ENCODE results near the gene HOXB1.
"Not testable (repeated sequence)": the region's sequence is repeated elsewhere in the genome, so short reads cannot be mapped to it uniquely, and the experiment has no call there.

The HOXB1 gene

DNA sequence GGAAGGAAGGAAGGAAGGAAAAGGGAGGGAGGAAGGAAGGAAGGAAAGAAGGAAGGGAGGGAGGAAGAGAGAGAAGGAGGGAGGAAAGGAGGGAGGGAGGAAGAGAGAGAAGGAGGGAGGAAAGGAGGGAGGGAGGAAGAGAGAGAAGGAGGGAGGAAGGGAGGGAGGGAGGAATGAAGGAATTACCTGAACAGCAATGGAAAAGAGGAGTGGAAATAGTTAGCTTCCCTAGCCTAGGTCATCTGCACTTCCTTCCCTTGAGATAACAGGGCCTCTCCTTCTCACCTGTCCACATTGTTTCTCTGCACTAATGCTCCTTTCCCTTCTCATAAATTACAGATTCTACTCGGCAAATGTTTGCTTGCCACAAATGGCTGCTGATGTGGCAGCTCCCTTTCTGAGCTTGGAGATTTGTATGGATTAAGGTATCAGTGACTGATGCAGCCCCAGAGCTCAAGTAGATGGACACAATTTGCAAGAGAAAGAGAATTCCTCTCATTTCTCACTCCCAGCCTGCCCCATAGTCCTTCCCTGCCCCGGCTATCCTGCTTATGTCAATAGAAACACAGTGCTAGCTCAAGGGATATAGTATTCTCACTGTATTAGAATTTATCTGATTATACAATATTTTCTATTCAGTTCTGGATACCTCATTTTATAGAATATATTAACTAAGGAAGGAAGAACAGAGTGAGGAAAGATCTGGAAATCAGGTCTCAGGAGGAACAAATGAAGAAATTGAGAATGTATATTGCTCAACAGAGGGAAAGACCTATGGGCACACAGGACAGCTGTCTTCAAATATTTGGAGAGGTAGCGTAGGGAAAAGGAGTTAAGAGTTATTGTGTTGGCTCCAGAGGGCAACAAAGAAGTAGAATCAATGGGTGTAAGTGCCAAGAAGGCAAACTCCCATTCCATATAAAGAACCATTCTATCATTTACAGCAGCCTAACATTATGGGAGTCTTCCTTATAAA lies 14.6 kb downstream of the HOXB1 start:
- DNase-seq: no peak

DNA sequence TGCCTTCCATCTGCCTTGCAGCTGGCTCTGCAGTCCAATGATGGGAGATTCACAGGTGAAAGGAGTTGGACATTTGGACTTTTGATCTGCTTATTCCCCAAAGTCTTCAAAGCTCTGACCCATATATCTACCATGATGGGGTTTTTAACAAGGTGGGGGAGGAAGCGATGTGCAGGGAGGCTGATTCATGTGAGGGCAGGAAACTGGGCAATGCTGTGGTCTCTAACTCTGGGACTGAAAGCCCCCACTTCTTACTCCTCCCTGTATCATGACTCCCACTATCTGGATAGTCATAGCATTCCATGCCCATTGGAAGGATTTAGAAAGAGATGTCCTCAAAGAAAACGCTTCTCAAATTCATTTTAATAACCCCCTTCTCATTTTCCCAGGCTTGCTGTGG lies 16.3 kb downstream of the HOXB1 start:
- DNase-seq: no peak

DNA sequence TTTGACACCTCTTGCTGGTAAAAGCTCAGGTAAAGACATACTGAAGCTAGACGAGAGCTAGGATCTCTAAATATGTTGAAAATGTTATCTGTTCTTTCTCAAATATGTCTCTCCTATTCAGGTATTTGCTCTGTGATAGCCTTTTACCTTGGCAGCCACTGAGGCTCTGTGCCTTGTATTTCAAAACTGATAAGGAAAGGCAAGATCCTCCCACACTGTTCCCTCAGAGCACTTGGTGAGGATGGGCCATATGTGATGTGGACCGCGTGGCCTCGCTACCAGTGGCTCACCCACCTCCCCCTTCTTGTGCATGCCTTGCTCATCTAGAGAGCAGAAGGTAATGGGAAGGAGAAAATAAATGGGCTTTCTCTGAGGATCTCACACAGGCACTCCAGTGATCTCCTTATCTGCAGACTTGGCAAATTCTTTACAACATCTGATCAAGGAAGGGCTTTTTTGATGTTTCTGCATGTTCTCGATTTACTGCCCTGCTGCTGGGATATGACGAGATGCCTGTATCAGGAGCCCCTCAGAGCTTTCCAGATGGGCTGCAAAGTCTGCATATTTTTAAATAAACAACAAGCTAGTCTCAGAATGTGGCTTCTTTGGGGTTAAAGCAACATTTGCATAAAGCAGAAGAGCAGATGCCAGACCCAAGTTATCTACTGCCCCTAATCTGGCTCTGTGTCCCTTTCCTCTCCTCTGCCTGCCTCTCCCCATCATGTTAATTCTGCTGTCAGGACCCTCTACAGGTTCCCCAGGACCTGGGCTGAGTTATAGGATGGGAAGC lies 16.9 kb downstream of the HOXB1 start:
- no peak for DNase-seq

DNA sequence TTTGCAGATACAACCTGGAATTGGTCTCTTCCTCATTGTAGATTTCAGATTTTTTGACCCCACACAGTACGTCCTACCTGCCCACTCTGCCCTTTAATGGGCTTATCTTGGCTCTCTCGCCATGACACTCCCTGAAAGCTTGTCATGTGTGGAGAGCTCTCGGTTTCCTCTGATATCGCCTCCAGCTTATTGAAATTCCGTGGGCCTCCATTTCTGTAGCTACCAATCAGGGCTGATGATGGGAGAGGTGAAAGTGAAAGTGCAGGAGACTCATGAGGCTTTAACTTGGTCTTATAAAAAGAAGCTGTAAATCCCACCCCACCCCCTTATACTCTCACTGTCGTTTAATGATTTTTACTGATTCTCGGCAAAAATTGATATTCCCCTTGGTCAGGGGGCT lies 17.7 kb downstream of the HOXB1 start:
- no peak for DNase-seq

DNA sequence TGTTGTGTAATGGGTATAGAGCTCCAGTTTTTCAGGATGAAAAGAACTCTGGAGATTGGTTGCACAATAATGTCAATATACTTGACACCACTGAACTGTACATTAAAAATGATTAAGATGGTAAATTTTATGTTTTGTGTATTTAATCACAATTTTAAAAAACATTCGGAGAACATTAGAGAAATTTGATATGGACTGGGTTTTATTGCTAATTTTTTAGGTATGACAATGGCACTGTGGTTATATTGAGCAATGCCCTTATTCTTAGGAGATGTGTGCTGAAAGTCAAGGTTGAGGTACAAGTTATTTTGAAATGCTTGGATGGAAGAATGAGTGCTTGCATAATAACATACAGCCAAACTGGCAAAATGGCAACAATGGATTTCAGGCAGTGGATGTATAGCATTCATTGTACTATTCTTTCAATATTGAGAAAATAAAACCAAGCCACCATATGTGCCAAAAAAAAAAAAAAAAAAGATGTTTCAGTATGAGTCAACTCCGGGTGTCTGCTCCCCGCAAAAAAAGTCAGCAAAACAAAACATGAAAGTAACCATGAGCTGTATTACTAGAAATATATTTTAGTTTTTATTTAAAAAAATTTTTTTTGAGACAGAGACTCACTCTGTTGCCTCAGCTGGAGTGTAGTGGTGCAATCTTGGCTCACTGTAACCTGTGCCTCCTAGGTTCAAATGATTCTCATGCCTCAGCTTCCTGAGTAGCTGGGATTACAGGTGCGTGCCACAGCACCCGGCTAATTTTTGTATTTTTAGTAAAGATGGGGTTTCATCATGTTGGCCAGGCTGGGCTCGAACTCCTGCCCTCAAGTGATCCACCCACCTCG lies 19.8 kb downstream of the HOXB1 start:
- peak; percentile 72 for DNase-seq

GRCh38 chr17:48510381-48510760 lies 20.4 kb downstream of the HOXB1 start:
- DNase-seq: no peak

DNA sequence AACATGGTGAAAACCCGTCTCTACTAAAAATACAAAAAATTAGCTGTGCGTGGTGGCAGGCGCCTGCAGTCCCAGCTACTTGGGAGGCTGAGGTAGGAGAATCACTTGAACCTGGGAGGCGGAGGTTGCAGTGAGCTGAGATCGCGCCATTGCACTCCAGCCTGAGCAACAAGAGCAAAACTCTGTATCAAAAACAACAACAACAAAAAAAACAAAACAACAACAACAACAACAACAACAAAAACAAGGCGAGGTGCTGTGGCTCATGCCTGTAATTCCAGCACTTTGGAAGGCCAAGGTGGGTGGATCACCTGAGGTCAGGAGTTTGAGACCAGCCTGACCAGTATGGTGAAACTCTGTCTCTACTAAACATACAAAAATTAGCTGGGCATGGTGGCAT lies 21.1 kb downstream of the HOXB1 start:
- not testable (repeated sequence) for DNase-seq

- DNase-seq: no peak
Observed at GRCh38 chr17:48506246-48506645, 24.6 kb downstream of the HOXB1 start.

DNA sequence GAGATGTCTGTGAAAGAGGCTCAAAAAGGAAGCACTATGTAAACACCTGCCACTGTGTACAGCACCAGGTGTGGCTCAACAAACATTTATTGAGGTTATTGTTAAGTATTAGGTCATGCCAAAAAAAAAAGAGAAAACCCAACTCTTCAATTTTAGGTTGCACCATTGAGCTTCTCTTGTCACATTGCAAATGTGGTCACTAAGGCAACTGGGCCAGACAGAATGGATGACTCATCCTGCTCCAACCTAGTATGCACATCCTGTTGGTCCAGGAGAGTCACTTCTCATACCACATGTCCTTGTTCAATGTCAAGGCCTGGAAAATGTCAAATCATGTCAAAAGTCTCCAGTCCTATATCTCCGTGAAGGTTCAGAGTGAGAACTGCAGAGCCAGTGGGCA lies 25.0 kb downstream of the HOXB1 start:
- DNase-seq: peak; percentile 83

DNA sequence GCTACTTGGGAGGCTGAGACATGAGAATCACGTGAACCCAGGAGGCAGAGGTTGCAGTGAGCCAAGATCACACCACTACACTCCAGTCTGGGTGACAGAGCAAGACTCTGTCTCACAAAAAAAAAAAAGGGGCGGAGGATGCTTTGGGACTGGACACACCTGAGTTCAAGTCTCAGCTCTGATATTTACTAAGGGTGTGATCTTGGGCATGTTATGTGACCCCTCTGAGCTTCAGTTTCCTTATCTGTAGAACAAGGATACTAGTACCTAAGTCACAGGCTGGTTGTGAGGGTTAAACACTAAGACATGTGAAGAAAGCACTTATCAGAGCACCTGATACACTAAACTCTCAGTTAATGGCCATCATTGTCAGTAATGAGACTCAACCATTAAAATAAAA lies 25.9 kb downstream of the HOXB1 start:
- no peak for DNase-seq

DNA sequence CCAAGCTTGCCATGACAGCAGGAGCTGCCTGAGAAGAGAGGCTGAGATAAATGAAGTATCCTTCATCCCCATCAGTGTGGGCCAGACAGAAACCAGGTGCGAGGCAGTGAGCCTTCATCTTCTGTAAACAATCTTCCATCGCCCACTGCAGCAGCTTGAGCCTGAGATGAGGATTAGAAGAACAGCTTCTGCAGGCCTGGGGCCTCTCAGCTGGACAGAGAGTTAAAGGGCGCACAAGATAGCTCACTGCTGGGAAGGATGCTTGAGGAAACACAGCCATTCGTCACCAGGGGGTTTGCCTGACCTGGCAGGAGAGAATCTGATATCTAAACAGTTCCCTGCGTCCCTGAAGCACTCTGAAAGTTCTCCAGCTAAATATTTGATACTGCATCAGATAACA lies 27.1 kb downstream of the HOXB1 start:
- no peak for DNase-seq

- no peak for DNase-seq
Observed at GRCh38 chr17:48502901-48503300, 27.9 kb downstream of the HOXB1 start.

GRCh38 chr17:48502312-48502711 lies 28.5 kb downstream of the HOXB1 start:
- no peak for DNase-seq

DNA sequence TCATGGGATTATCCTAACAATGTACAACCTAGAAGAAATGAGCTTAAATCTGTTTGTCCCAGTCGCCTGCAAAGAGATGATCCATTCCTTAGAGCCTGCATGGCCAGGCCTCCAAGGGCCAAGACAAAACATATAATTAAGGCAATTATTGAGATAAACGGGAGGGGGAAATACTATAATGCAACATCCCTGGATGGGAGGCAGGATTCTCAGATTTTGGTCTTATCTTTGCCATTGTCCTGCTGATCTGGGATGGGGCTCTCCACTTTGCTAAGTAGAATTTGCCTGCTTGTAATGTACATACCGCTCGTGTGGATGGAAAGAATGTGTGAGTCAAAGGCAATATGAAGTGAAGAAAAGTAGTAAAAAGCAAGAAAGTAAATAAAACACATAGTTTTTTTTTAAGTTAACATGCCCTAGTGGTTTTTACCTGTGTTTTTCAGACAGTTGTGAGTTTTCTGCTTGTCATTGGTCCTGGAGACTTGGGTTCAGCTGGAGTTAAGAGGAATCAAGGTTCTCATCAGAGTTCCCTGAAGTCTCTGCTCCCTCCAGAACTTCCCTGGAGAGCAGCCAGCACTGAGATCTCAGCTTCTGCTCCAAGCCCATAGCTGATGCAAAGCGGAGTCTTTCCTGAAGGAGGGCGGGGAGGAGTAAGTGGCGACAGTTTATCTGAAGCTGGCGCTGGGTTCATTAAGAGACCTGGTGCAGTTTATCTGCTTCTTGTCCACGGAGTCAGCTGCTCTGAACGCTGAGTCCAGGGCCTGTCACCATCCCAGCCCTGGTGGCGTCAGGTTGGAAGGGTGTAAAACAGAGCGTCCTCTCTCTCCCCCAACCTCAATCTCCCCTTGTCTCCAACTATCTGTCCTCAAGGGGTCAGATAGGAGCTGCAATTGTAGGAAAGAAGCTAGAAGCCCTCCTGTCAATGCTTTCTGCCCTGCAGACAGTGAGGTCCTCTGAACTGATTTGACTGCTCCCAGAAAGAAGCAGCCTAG lies 30.1 kb downstream of the HOXB1 start:
- DNase-seq: peak; percentile 71

GRCh38 chr17:48499735-48500434 lies 30.9 kb downstream of the HOXB1 start:
- DNase-seq: no peak

- DNase-seq: peak; percentile 48
Observed at GRCh38 chr17:48499248-48499647, 31.6 kb downstream of the HOXB1 start.

- no peak for DNase-seq
Observed at GRCh38 chr17:48498164-48498850, 32.5 kb downstream of the HOXB1 start.

- DNase-seq: peak; percentile 82
Observed at GRCh38 chr17:48497103-48497502, 33.7 kb downstream of the HOXB1 start.

DNA sequence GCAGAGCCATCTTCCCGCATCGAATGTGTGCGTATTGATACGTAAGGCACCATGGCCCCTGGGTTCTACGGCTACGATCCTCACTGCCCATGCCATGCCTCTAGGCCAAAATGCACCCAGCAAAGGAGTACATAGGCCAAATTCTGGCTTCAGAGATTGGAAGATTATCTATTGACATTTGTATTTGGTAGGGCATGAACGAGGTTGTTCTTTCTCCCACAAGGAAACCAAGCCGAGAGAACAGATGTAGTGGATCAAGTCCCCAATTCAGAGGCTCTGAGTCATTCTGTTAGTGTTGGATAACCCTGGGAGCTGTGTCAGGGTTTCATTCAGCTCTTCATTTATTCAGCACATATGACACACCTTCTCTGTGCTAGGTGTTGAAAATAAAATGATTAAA lies 36.5 kb downstream of the HOXB1 start:
- DNase-seq: peak; percentile 80
